Measurements from ENCODE around the gene DKK3. TPM values are rescaled to one million over a fixed set of nuclear protein-coding genes. Genes with fewer than 3 reads are reported as not detected.

Gene DKK3
- polyA plus RNA-seq, 12 donors: 63.9 to 162 (median 84.0) TPM; not detected in 1

- no peak for DNase-seq
Observed at GRCh38 chr11:11969380-11970215, 38.8 kb downstream of the DKK3 start.

GRCh38 chr11:11968511-11969280 is 39.7 kb downstream of the DKK3 start:
- peak; percentile 76 for DNase-seq

- DNase-seq: no peak
Observed at GRCh38 chr11:11967669-11968510, 40.5 kb downstream of the DKK3 start.

GRCh38 chr11:11966826-11967668 is 41.4 kb downstream of the DKK3 start:
- DNase-seq: no peak

GRCh38 chr11:11966354-11966741 is 42.1 kb downstream of the DKK3 start:
- no peak for DNase-seq

GRCh38 chr11:11965656-11966353 is 42.6 kb downstream of the DKK3 start:
- no peak for DNase-seq

- DNase-seq: no peak
Observed at GRCh38 chr11:11965192-11965591, 43.2 kb downstream of the DKK3 start.

GRCh38 chr11:11964774-11965150 is 43.7 kb downstream of the DKK3 start:
- no peak for DNase-seq

- no peak for DNase-seq
Observed at GRCh38 chr11:11963842-11964773, 44.3 kb downstream of the DKK3 start.

- DNase-seq: no peak
Observed at GRCh38 chr11:11963067-11963466, 45.4 kb downstream of the DKK3 start.

- DNase-seq: no peak
Observed at GRCh38 chr11:11961399-11962028, 46.9 kb downstream of the DKK3 start.

- DNase-seq: no peak
Observed at GRCh38 chr11:11960687-11961086, 47.7 kb downstream of the DKK3 start.

GRCh38 chr11:11959601-11960000 is 48.8 kb downstream of the DKK3 start:
- no peak for DNase-seq

GRCh38 chr11:11958403-11959231 is 49.8 kb downstream of the DKK3 start:
- no peak for DNase-seq

- DNase-seq: no peak
Observed at GRCh38 chr11:11956006-11956405, 52.4 kb downstream of the DKK3 start.

GRCh38 chr11:11952036-11952435 is 56.4 kb downstream of the DKK3 start:
- no peak for DNase-seq

- DNase-seq: no peak
Observed at GRCh38 chr11:11949482-11949881, 58.9 kb downstream of the DKK3 start.

Measured in muscle of arm (tissue), 12 donors.